Neural cell (in vitro differentiated cells): Measurements from ENCODE around the gene RAB44.

Experiments
- EP300 ChIP-seq: fragments of 450-650 bp; conservative IDR thresholded peaks from 2 replicates; pipeline ENCODE4 v1.6.1; 2014; ENCODE audit warnings: antibody characterized with exemption, mild to moderate bottlenecking, moderate library complexity; ENCODE audit not compliant: poor library complexity, severe bottlenecking
- EZH2 ChIP-seq: fragments of 200-600, 300-800 bp; shearing (Covaris generic), sonication (generic); IDR thresholded peaks from 2 replicates; pipeline ENCODE4 v1.6.1; 2014; ENCODE audit warnings: antibody characterized with exemption, low read length, borderline replicate concordance, mild to moderate bottlenecking; ENCODE audit not compliant: insufficient read depth, poor library complexity, severe bottlenecking
- MXI1 ChIP-seq: fragments of 450-650 bp; conservative IDR thresholded peaks from 2 replicates; pipeline ENCODE4 v1.6.1; 2014; ENCODE audit warnings: antibody characterized with exemption, mild to moderate bottlenecking; ENCODE audit not compliant: poor library complexity, severe bottlenecking
- POLR2AphosphoS5 ChIP-seq: IDR thresholded peaks from 2 replicates; pipeline ENCODE4 v1.6.1; 2012
- RAD21 ChIP-seq: fragments of 450-650 bp; conservative IDR thresholded peaks from 2 replicates; pipeline ENCODE4 v1.6.1; 2014; ENCODE audit warnings: antibody characterized with exemption, mild to moderate bottlenecking, moderate library complexity
- SMC3 ChIP-seq: fragments of 450-650 bp; conservative IDR thresholded peaks from 2 replicates; pipeline ENCODE4 v1.6.1; 2014; ENCODE audit warnings: antibody characterized with exemption, mild to moderate bottlenecking, moderate library complexity; ENCODE audit not compliant: poor library complexity
- TAF1 ChIP-seq: IDR thresholded peaks from 2 replicates; pipeline ENCODE4 v1.6.1; 2012; ENCODE audit warnings: low read depth
- TF ChIP-seq, protein P1 (sequence below): IDR thresholded peaks from 2 replicates; pipeline ENCODE4 v1.6.1; 2012; ENCODE audit warnings: borderline replicate concordance
- TF ChIP-seq, protein P2 (sequence below): fragments of 450-650 bp; IDR thresholded peaks from 2 replicates; pipeline ENCODE4 v1.5.1; 2014; ENCODE audit warnings: antibody characterized with exemption, mild to moderate bottlenecking, moderate library complexity; ENCODE audit not compliant: poor library complexity, severe bottlenecking

DNA sequence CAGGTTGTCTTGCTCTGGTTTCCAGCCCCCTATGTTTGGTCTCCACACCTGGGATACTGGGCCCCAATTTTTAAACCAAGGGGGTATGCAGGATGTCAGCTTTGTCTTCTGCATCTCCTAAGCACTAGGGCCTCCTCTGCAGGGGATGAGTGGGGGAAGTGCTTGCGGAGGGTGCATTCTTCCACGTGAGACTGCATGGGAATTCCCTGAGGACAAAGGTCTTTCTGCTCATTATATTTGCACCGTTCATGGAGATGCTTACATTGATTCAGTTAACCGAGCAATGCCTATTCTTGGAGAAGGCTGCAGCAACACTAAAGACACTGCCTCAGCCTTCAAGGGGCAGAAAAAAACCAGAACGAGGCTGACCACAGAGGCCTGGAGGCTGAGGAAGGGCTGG is 45.4 kb downstream of the RAB44 start:
- TF ChIP-seq, protein P1, sequence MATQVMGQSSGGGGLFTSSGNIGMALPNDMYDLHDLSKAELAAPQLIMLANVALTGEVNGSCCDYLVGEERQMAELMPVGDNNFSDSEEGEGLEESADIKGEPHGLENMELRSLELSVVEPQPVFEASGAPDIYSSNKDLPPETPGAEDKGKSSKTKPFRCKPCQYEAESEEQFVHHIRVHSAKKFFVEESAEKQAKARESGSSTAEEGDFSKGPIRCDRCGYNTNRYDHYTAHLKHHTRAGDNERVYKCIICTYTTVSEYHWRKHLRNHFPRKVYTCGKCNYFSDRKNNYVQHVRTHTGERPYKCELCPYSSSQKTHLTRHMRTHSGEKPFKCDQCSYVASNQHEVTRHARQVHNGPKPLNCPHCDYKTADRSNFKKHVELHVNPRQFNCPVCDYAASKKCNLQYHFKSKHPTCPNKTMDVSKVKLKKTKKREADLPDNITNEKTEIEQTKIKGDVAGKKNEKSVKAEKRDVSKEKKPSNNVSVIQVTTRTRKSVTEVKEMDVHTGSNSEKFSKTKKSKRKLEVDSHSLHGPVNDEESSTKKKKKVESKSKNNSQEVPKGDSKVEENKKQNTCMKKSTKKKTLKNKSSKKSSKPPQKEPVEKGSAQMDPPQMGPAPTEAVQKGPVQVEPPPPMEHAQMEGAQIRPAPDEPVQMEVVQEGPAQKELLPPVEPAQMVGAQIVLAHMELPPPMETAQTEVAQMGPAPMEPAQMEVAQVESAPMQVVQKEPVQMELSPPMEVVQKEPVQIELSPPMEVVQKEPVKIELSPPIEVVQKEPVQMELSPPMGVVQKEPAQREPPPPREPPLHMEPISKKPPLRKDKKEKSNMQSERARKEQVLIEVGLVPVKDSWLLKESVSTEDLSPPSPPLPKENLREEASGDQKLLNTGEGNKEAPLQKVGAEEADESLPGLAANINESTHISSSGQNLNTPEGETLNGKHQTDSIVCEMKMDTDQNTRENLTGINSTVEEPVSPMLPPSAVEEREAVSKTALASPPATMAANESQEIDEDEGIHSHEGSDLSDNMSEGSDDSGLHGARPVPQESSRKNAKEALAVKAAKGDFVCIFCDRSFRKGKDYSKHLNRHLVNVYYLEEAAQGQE: no peak
- TF ChIP-seq, protein P2, sequence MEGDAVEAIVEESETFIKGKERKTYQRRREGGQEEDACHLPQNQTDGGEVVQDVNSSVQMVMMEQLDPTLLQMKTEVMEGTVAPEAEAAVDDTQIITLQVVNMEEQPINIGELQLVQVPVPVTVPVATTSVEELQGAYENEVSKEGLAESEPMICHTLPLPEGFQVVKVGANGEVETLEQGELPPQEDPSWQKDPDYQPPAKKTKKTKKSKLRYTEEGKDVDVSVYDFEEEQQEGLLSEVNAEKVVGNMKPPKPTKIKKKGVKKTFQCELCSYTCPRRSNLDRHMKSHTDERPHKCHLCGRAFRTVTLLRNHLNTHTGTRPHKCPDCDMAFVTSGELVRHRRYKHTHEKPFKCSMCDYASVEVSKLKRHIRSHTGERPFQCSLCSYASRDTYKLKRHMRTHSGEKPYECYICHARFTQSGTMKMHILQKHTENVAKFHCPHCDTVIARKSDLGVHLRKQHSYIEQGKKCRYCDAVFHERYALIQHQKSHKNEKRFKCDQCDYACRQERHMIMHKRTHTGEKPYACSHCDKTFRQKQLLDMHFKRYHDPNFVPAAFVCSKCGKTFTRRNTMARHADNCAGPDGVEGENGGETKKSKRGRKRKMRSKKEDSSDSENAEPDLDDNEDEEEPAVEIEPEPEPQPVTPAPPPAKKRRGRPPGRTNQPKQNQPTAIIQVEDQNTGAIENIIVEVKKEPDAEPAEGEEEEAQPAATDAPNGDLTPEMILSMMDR: no peak
- TF ChIP-seq EZH2 (no peak), EP300 (no peak), RAD21 (no peak), POLR2AphosphoS5 (no peak), TAF1 (no peak), MXI1 (no peak), SMC3 (no peak)
